GM06990 (cell line): ENCODE measurements around the gene TNS1.

Experiments
- DNase-seq: peaks from one replicate; pipeline ENCODE4 v3.0.0-alpha.2; 2011; ENCODE audit not compliant: insufficient read length; ENCODE audit errors: extremely low read depth
- H3K27me3 ChIP-seq: replicated peaks from 2 replicates; pipeline ENCODE4 v1.6.0; 2011; ENCODE audit warnings: low read length; ENCODE audit not compliant: control insufficient read depth, insufficient read depth
- H3K36me3 ChIP-seq: 2 replicates; pipeline ENCODE4 v1.5.1; 2011; ENCODE audit warnings: low read length; ENCODE audit not compliant: control insufficient read depth, insufficient read depth
- H3K4me3 ChIP-seq: replicated peaks from 2 replicates; pipeline ENCODE4 v1.5.1; 2011; ENCODE audit warnings: low read depth, mild to moderate bottlenecking, control low read depth, low read length
- CTCF ChIP-seq: IDR thresholded peaks from 2 replicates; pipeline ENCODE4 v1.5.1; 2011; ENCODE audit warnings: low read length, control low read depth, mild to moderate bottlenecking, inconsistent platforms; ENCODE audit not compliant: insufficient read depth, poor library complexity, severe bottlenecking

TNS1 gene

GRCh38 chr2:217903142-217903858, 99.5 kb downstream of the TNS1 start:
- DNase-seq = no peak
- TF ChIP-seq CTCF = no peak
- Histone ChIP-seq H3K36me3 (no peaks in the 10 kb centered on the region), H3K27me3 (peaks cover 2% of the 10 kb centered on the region; the same call in 1 of the 2 replicates), H3K4me3 (no peak overlapping the region)

- DNase-seq = no peak
Measured at GRCh38 chr2:217902379-217903141, 100.2 kb downstream of the TNS1 start.

DNA sequence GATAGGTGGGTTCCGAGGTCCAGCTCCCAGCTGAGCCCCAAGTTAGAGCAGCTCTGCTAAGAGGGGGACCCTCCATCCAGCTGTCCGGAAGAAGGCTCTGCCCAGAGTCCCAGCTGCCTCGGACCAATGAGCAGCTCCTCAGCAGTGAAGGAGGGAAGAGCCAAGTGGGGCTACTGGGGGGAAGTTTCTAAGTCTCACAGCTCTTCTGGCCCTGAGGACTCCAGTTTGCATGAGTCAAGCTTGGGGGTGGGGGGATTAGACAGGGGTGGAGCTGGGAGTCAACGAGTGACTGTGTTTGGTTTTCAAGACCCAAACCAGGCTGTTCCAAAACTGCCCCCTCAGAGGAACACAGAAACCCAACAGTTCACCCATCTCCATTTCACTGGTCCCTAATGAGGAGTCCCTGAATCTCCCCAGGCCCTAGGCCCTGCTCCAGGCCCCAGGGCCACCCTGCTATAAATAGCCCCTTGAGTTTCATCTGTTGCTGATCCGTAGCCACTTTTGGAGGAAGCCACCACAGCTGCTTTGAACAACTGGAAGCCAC, 100.9 kb downstream of the TNS1 start:
- Histone ChIP-seq H3K36me3 (no peaks in the 10 kb centered on the region), H3K4me3 (no peak overlapping the region), H3K27me3 (peaks cover 2% of the 10 kb centered on the region; the same call in 1 of the 2 replicates)
- TF ChIP-seq CTCF = no peak
- no peak for DNase-seq

More at GRCh38 chr2:217902379-217903141, 100.2 kb downstream of the TNS1 start:
- TF ChIP-seq CTCF = no peak
- no peak overlapping the region for H3K4me3 ChIP-seq
- no peaks in the 10 kb centered on the region for H3K36me3 ChIP-seq
- peaks cover 2% of the 10 kb centered on the region; the same call in 1 of the 2 replicates for H3K27me3 ChIP-seq

- no peak overlapping the region for H3K4me3 ChIP-seq
- peaks cover 2% of the 10 kb centered on the region; the same call in 1 of the 2 replicates for H3K27me3 ChIP-seq
- H3K36me3 ChIP-seq = no peaks in the 10 kb centered on the region
- DNase-seq = no peak
- no peak for TF ChIP-seq CTCF
Measured at GRCh38 chr2:217901400-217901799, 101.4 kb downstream of the TNS1 start.

DNA sequence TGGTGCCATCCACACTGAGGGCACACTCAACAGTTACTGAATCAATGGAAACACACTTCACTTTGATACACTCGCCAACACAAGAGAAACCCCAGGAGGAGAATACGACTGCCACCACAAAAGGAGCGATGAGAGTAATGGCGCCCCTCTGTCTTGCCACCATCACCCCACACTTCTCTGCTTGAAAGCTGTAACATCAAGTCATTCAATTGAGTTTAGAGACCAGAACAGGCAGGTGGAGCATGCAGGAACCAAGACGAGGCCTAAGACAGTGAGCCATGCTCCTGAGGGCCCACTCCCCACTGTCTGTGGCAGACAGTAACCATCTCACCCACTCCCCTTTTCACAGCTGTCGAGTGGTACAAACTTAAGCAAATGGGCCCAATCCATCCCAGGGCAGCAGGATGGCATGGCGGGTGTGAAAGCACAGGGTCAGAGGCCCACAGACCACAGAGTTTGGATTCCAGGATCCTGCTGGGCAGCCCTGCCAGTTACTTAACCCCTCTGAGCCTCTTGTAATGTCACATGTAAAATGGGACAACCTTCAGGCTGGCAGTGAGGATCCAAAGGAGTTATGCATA, 101.9 kb downstream of the TNS1 start:
- Histone ChIP-seq H3K4me3 (no peak overlapping the region), H3K27me3 (peaks cover 2% of the 10 kb centered on the region; the same call in 1 of the 2 replicates), H3K36me3 (no peaks in the 10 kb centered on the region)
- no peak for TF ChIP-seq CTCF
- DNase-seq = no peak
